H1 (cell line): ENCODE measurements around the gene PRMT5. TPM values are rescaled to one million over a fixed set of nuclear protein-coding genes. Genes with fewer than 3 reads are reported as not detected.
A peak's percentile ranks its signal among the peaks of the same experiment; 100 is the strongest.

Experiments
- ASH2L ChIP-seq: fragments of 200-600, 300-600 bp; sonication (generic); IDR thresholded peaks from one replicate; pipeline ENCODE4 v1.7.1; 2017; ENCODE audit warnings: low read length
- BACH1 ChIP-seq: IDR thresholded peaks from 2 replicates; pipeline ENCODE4 v1.6.1; 2012; ENCODE audit warnings: low read length, improper control_type of control experiment
- CEBPB ChIP-seq: IDR thresholded peaks from 2 replicates; pipeline ENCODE4 v1.6.1; 2012; ENCODE audit warnings: low read depth, low read length
- CHD2 ChIP-seq: IDR thresholded peaks from 2 replicates; pipeline ENCODE4 v1.6.1; 2012; ENCODE audit warnings: low read length, improper control_type of control experiment
- CTBP2 ChIP-seq: IDR thresholded peaks from 2 replicates; pipeline ENCODE4 v1.7.0; 2011; ENCODE audit warnings: borderline replicate concordance, mild to moderate bottlenecking, moderate library complexity, mixed read lengths, low read length; ENCODE audit not compliant: insufficient read depth, insufficient read length
- GABPA ChIP-seq: IDR thresholded peaks from 2 replicates; pipeline ENCODE4 v1.6.1; 2011; ENCODE audit warnings: mild to moderate bottlenecking, low read length, moderate library complexity, borderline replicate concordance; ENCODE audit not compliant: insufficient read depth
- GTF2F1 ChIP-seq: IDR thresholded peaks from 2 replicates; pipeline ENCODE4 v1.6.1; 2012; ENCODE audit warnings: low read depth, low read length, improper control_type of control experiment, borderline replicate concordance
- MAFK ChIP-seq: IDR thresholded peaks from 2 replicates; pipeline ENCODE4 v1.6.1; 2012; ENCODE audit warnings: low read depth, mild to moderate bottlenecking, improper control_type of control experiment, low read length
- PHF8 ChIP-seq: fragments of 200-600 bp; sonication (generic); conservative IDR thresholded peaks from 2 replicates; pipeline ENCODE4 v1.7.1; 2012; ENCODE audit warnings: low read depth, mild to moderate bottlenecking, inconsistent platforms, low read length, moderate library complexity
- POLR2A ChIP-seq, 2 experiments: IDR thresholded peaks; 1 replicate in 1 of 2; 2 replicates in 1 of 2; pipeline ENCODE4 v1.6.1; 2011; ENCODE audit warnings: low read depth in 2 of 2, low read length in 2 of 2, mild to moderate bottlenecking in 2 of 2; ENCODE audit errors: control extremely low read depth in 1 of 2
- polyA plus RNA-seq, 7 experiments: library from polyadenylated mRNA; depleted of rRNA in 3 of 7; stranded (reverse) in 5 of 7; unstranded in 2 of 7; fragments of >200 nt in 5 of 7; fragments of 200-250 nt in 2 of 7; gene quantifications; 1 replicate in 5 of 7; 2 replicates in 1 of 7; 4 replicates in 1 of 7; pipeline versions ENCODE4 v1.2.1 to v1.2.3, GENCODE V29; 2011 to 2013; ENCODE audit warnings: missing spikeins in 2 of 7, mixed read lengths in 2 of 7
- total RNA-seq: library from RNA; stranded (reverse); fragmentation: NEBNext Ultra II Directional; extraction: Animal tissue kit (Norgen Biotek cat#: 25700); gene quantifications from 2 replicates; pipeline ENCODE4 v1.2.1, GENCODE V29; 2021
- TF ChIP-seq, protein P1 (sequence below): fragments of 300-600 bp; sonication (generic); IDR thresholded peaks from 2 replicates; pipeline ENCODE4 v1.7.1; 2012; ENCODE audit warnings: low read length, moderate library complexity, mild to moderate bottlenecking, inconsistent platforms; ENCODE audit not compliant: insufficient replicate concordance

The PRMT5 gene
- total and polyA plus RNA-seq, 2 of the 8 experiments (the other 6 are each of a cell fraction or from before 2014, with no cell fraction given): 171 to 402 TPM

DNA sequence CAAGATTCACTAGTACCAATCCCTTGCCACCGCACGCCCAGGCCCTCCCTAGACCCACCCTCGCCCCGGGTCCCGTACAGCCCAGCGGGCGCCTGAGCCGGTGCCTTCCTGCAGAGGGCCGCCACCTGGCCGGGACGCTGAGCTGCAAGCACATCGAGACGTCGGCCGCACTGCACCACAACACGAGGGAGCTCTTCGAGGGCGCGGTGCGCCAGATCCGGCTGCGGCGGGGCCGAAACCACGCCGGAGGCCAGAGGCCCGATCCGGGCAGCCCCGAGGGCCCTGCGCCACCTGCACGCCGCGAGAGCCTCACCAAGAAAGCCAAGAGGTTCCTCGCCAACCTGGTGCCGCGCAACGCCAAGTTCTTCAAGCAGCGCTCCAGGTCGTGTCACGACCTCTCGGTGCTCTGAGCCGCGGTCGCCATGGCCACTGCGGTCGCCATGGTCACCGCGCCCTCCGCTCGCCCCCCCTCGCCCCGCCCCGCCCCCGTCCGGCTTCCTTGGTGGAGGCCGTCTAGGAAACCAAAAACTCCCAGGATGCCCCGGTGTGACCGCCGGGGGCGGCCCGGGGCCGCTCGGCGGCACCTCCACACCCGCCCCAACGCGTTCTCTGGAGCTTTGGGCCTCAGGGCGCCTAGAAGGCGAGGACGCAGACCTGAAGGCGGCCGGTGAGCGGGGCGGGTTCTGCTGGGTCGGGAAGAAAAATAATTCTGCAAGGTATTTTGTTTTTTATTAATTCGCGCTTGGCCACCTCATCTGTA lies 42.5 kb downstream of the PRMT5 start (continued):
- TF ChIP-seq, protein P1, sequence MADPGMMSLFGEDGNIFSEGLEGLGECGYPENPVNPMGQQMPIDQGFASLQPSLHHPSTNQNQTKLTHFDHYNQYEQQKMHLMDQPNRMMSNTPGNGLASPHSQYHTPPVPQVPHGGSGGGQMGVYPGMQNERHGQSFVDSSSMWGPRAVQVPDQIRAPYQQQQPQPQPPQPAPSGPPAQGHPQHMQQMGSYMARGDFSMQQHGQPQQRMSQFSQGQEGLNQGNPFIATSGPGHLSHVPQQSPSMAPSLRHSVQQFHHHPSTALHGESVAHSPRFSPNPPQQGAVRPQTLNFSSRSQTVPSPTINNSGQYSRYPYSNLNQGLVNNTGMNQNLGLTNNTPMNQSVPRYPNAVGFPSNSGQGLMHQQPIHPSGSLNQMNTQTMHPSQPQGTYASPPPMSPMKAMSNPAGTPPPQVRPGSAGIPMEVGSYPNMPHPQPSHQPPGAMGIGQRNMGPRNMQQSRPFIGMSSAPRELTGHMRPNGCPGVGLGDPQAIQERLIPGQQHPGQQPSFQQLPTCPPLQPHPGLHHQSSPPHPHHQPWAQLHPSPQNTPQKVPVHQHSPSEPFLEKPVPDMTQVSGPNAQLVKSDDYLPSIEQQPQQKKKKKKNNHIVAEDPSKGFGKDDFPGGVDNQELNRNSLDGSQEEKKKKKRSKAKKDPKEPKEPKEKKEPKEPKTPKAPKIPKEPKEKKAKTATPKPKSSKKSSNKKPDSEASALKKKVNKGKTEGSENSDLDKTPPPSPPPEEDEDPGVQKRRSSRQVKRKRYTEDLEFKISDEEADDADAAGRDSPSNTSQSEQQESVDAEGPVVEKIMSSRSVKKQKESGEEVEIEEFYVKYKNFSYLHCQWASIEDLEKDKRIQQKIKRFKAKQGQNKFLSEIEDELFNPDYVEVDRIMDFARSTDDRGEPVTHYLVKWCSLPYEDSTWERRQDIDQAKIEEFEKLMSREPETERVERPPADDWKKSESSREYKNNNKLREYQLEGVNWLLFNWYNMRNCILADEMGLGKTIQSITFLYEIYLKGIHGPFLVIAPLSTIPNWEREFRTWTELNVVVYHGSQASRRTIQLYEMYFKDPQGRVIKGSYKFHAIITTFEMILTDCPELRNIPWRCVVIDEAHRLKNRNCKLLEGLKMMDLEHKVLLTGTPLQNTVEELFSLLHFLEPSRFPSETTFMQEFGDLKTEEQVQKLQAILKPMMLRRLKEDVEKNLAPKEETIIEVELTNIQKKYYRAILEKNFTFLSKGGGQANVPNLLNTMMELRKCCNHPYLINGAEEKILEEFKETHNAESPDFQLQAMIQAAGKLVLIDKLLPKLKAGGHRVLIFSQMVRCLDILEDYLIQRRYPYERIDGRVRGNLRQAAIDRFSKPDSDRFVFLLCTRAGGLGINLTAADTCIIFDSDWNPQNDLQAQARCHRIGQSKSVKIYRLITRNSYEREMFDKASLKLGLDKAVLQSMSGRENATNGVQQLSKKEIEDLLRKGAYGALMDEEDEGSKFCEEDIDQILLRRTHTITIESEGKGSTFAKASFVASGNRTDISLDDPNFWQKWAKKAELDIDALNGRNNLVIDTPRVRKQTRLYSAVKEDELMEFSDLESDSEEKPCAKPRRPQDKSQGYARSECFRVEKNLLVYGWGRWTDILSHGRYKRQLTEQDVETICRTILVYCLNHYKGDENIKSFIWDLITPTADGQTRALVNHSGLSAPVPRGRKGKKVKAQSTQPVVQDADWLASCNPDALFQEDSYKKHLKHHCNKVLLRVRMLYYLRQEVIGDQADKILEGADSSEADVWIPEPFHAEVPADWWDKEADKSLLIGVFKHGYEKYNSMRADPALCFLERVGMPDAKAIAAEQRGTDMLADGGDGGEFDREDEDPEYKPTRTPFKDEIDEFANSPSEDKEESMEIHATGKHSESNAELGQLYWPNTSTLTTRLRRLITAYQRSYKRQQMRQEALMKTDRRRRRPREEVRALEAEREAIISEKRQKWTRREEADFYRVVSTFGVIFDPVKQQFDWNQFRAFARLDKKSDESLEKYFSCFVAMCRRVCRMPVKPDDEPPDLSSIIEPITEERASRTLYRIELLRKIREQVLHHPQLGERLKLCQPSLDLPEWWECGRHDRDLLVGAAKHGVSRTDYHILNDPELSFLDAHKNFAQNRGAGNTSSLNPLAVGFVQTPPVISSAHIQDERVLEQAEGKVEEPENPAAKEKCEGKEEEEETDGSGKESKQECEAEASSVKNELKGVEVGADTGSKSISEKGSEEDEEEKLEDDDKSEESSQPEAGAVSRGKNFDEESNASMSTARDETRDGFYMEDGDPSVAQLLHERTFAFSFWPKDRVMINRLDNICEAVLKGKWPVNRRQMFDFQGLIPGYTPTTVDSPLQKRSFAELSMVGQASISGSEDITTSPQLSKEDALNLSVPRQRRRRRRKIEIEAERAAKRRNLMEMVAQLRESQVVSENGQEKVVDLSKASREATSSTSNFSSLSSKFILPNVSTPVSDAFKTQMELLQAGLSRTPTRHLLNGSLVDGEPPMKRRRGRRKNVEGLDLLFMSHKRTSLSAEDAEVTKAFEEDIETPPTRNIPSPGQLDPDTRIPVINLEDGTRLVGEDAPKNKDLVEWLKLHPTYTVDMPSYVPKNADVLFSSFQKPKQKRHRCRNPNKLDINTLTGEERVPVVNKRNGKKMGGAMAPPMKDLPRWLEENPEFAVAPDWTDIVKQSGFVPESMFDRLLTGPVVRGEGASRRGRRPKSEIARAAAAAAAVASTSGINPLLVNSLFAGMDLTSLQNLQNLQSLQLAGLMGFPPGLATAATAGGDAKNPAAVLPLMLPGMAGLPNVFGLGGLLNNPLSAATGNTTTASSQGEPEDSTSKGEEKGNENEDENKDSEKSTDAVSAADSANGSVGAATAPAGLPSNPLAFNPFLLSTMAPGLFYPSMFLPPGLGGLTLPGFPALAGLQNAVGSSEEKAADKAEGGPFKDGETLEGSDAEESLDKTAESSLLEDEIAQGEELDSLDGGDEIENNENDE: no peak
- 0 out of 2 replicates have a peak, but pooled peaks have one; percentile 18 for TF ChIP-seq GTF2F1
- no peak for TF ChIP-seq BACH1
- peak; percentile 53 for TF ChIP-seq ASH2L
- peak in 1 of 2 experiments; percentile 75; a peak in 2 of 3 replicates for TF ChIP-seq POLR2A (IDR thresholded peaks at IDR 0.05; ENCODE audit: control extremely low read depth in 1 of 2, low read depth in 2 of 2, low read length in 2 of 2)
- TF ChIP-seq PHF8: peak; percentile 78
- no peak for TF ChIP-seq CTBP2
- no peak for TF ChIP-seq CEBPB
- no peak for TF ChIP-seq GABPA
- TF ChIP-seq CHD2: no peak
- no peak for TF ChIP-seq MAFK
